Natural killer cell (primary cell): Measurements from ENCODE around the gene CHN1. TPM values are rescaled to one million over a fixed set of nuclear protein-coding genes. Genes with fewer than 3 reads are reported as not detected.
A peak's percentile ranks its signal among the peaks of the same experiment; 100 is the strongest.

Experiments used
- ATAC-seq, 3 donors: fragments of 150-1000 bp in 2 of 3; fragments of 200-7000 bp in 1 of 3; cut with Tn5 transposase; 1 replicate in 1 of 3; 2 replicates in 2 of 3; pipeline ENCODE4 v1.10.0; 2021; ENCODE audit warnings: mild to moderate bottlenecking in 2 of 3, moderate library complexity in 2 of 3
- DNase-seq, 2 donors: peaks; one replicate each; pipeline versions ENCODE4 v3.0.0 to v3.0.0-alpha.2; 2013 to 2021; ENCODE audit warnings: mixed read lengths in 1 of 2
- H3K27ac ChIP-seq: one replicate; pipeline ENCODE4 v1.5.1; 2013; ENCODE audit warnings: mild to moderate bottlenecking, low read length
- H3K27me3 ChIP-seq: one replicate; pipeline ENCODE4 v1.6.1; 2013; ENCODE audit warnings: low read length; ENCODE audit not compliant: control insufficient read depth, insufficient read depth
- H3K36me3 ChIP-seq: one replicate; pipeline ENCODE4 v1.6.1; 2013; ENCODE audit warnings: low read length; ENCODE audit not compliant: control insufficient read depth, insufficient read depth
- H3K4me1 ChIP-seq: one replicate; pipeline ENCODE4 v1.6.1; 2013; ENCODE audit warnings: low read length; ENCODE audit not compliant: control insufficient read depth, insufficient read depth
- H3K4me3 ChIP-seq: one replicate; pipeline ENCODE4 v1.5.1; 2013; ENCODE audit warnings: low read length
- H3K9me3 ChIP-seq: one replicate; pipeline ENCODE4 v1.6.1; 2013; ENCODE audit warnings: low read length; ENCODE audit not compliant: control insufficient read depth, insufficient read depth
- H3K27ac Mint-ChIP-seq, 2 donors: one replicate each; pipeline ENCODE4 v1.8.0; 2022; ENCODE audit warnings: mild to moderate bottlenecking in 2 of 2, mixed read lengths in 2 of 2, moderate library complexity in 1 of 2
- H3K27me3 Mint-ChIP-seq, 2 donors: one replicate each; pipeline ENCODE4 v1.8.0; 2022; ENCODE audit warnings: low read depth in 2 of 2, mixed read lengths in 2 of 2
- H3K36me3 Mint-ChIP-seq: one replicate; pipeline ENCODE4 v1.8.0; 2022; ENCODE audit warnings: mixed read lengths
- H3K4me1 Mint-ChIP-seq, 2 donors: one replicate each; pipeline ENCODE4 v1.8.0; 2022; ENCODE audit warnings: mixed read lengths in 2 of 2
- H3K4me3 Mint-ChIP-seq: one replicate; pipeline ENCODE4 v1.8.0; 2022; ENCODE audit warnings: mild to moderate bottlenecking, moderate library complexity, mixed read lengths
- H3K9me3 Mint-ChIP-seq, 2 donors: one replicate each; pipeline ENCODE4 v1.8.0; 2022; ENCODE audit warnings: mixed read lengths in 2 of 2
- CTCF ChIP-seq: fragments of 200-600 bp; IDR thresholded peaks from one replicate; pipeline ENCODE4 v1.8.0; 2022; ENCODE audit warnings: antibody characterized with exemption
- WGBS: methylation state at CpG from one replicate; pipeline ENCODE4 v1.1.7; 2013; ENCODE audit warnings: missing lambda C conversion rate; ENCODE audit not compliant: insufficient coverage; 5-methylcytosine and 5-hydroxymethylcytosine counted together
- intact Hi-C: fragments of 100-400 bp; cut with micrococcal nuclease; formaldehyde crosslinking; loops from one replicate; pipeline ENCODE4 v1.14.2; 2022
- total RNA-seq, 4 donors: library from RNA; stranded (reverse); fragments of 120-200 nt in 1 of 4; gene quantifications; one replicate each; pipeline versions ENCODE4 v1.2.3 to v1.2.4, GENCODE V29; 2013 to 2022

The CHN1 gene
- total RNA-seq, 3 donors from 2014 or later (not counting 1 experiment from before 2014, with no cell fraction given): 0.80 to 1.7 (median 0.88) TPM

GRCh38 chr2:174756743-174757142 is 248.4 kb downstream of the CHN1 start:
- Histone ChIP-seq H3K27me3 (no peaks in the 10 kb centered on the region), H3K4me1 (peaks cover 16% of the 10 kb centered on the region), H3K27ac (no peak overlapping the region), H3K9me3 (no peaks in the 10 kb centered on the region), H3K36me3 (no peaks in the 10 kb centered on the region), H3K4me3 (no peak overlapping the region)
- 82% methylated on average over 10 of the region's 10 CpGs for WGBS
- Mint-ChIP-seq H3K36me3 (no peaks in the 10 kb centered on the region), H3K4me3 (no peak overlapping the region), H3K27me3 (peaks cover 4 to 8% of the 10 kb centered on the region in 2 donors), H3K27ac (no peak overlapping the region), H3K4me1 (peaks cover 0 to 9% of the 10 kb centered on the region in 2 donors), H3K9me3 (no peaks in the 10 kb centered on the region)
- no peak for TF ChIP-seq CTCF
- intact Hi-C loops: loop anchor here (10.0 kb wide), 1 partner anchor 238 kb away; no protein-coding TSS in a partner anchor
- ATAC-seq: no peak
- DNase-seq: no peak

GRCh38 chr2:174753038-174753633 is 252.0 kb downstream of the CHN1 start:
- H3K27me3 ChIP-seq: no peaks in the 10 kb centered on the region
- Mint-ChIP-seq H3K27me3 (peaks cover 0 to 2% of the 10 kb centered on the region in 2 donors), H3K9me3 (no peaks in the 10 kb centered on the region), H3K27ac (no peak overlapping the region), H3K4me3 (no peak overlapping the region), H3K36me3 (no peaks in the 10 kb centered on the region), H3K4me1 (peaks cover 9 to 31% of the 10 kb centered on the region in 2 donors)
- no peaks in the 10 kb centered on the region for H3K36me3 ChIP-seq
- TF ChIP-seq CTCF: no peak
- no peak overlapping the region for H3K4me3 ChIP-seq
- intact Hi-C loops: loop anchor here (10.0 kb wide), 1 partner anchor 242 kb away; no protein-coding TSS in a partner anchor
- DNase-seq (peak in 1 of 2 donors; percentile 70), ATAC-seq (no peak)
- no peaks in the 10 kb centered on the region for H3K9me3 ChIP-seq
- H3K27ac ChIP-seq: no peak overlapping the region
- WGBS: 82% methylated on average over 13 of the region's 13 CpGs
- peaks cover 28% of the 10 kb centered on the region for H3K4me1 ChIP-seq

- WGBS: 56% methylated on average over 3 of the region's 4 CpGs
- H3K36me3 ChIP-seq: no peaks in the 10 kb centered on the region
- ATAC-seq: peak in 1 of 3 donors; percentile 38
- no peak overlapping the region for H3K27ac ChIP-seq
- TF ChIP-seq CTCF: no peak
- H3K4me3 ChIP-seq: no peak overlapping the region
- intact Hi-C loops: loop anchor here (10.0 kb wide), 1 partner anchor 242 kb away; no protein-coding TSS in a partner anchor
- Mint-ChIP-seq H3K36me3 (no peaks in the 10 kb centered on the region), H3K27me3 (peaks cover 0 to 2% of the 10 kb centered on the region in 2 donors), H3K27ac (no peak overlapping the region), H3K9me3 (no peaks in the 10 kb centered on the region), H3K4me1 (peaks cover 9 to 31% of the 10 kb centered on the region in 2 donors), H3K4me3 (no peak overlapping the region)
- DNase-seq: peak in 1 of 2 donors; percentile 60
- no peaks in the 10 kb centered on the region for H3K27me3 ChIP-seq
- H3K9me3 ChIP-seq: no peaks in the 10 kb centered on the region
- H3K4me1 ChIP-seq: peaks cover 28% of the 10 kb centered on the region
These were observed 252.7 kb downstream of the CHN1 start for GRCh38 chr2:174752403-174753037.
